Panc1 (cell line): ENCODE results near the gene CHRNB4. TPM values are rescaled to one million over a fixed set of nuclear protein-coding genes. Genes with fewer than 3 reads are reported as not detected.
"Not testable (repeated sequence)": the region's sequence is repeated elsewhere in the genome, so short reads cannot be mapped to it uniquely, and the experiment has no call there.

Experiments
- ATAC-seq: fragments of 200-7000 bp; cut with Tn5 transposase; 2 replicates; pipeline ENCODE4 v1.9.1; 2020; ENCODE audit warnings: mild to moderate bottlenecking, moderate library complexity
- BruUV-seq: library from RNA; stranded (reverse); fragments of 400-500 nt; replicated peaks from 2 replicates; lab custom pipeline; 2021; lab: Mats Ljungman, UMichigan
- CTCF ChIA-PET: fragments of 300-600 bp; sonication (Branson Sonifier 250); formaldehyde crosslinking; loops from one replicate; lab custom pipeline; 2022; ENCODE audit warnings: antibody characterized with exemption; lab: Charles Lee
- POLR2A ChIA-PET: fragments of 300-600 bp; sonication (Branson Sonifier 250); formaldehyde crosslinking; loops from one replicate; lab custom pipeline; 2022; ENCODE audit warnings: antibody characterized with exemption; lab: Charles Lee
- DNase-seq: peaks from one replicate; pipeline ENCODE4 v3.0.0-alpha.2; 2010; ENCODE audit warnings: low read depth, low spot score
- H3K27ac ChIP-seq: 2 replicates; pipeline ENCODE4 v1.5.1; 2011; ENCODE audit warnings: mild to moderate bottlenecking, low read length, inconsistent platforms
- H3K27me3 ChIP-seq: fragments of 200-500 bp; sonication (Bioruptor generic); 2 replicates; pipeline ENCODE4 v1.6.0; 2014; ENCODE audit warnings: low read length, inconsistent platforms; ENCODE audit not compliant: control insufficient read depth, insufficient read depth
- H3K36me3 ChIP-seq: fragments of 200-500 bp; sonication (Bioruptor generic); 2 replicates; pipeline ENCODE4 v1.5.1; 2014; ENCODE audit warnings: inconsistent platforms, mild to moderate bottlenecking, low read length, moderate library complexity; ENCODE audit not compliant: control insufficient read depth, insufficient read depth
- H3K4me1 ChIP-seq: 2 replicates; pipeline ENCODE4 v1.5.1; 2011; ENCODE audit warnings: inconsistent platforms, mild to moderate bottlenecking, low read length, moderate library complexity; ENCODE audit not compliant: control insufficient read depth, insufficient read depth
- H3K4me3 ChIP-seq, 2 experiments: 2 replicates each; pipeline ENCODE4 v1.5.1; 2011 to 2012; ENCODE audit warnings: low read depth in 2 of 2, low read length in 2 of 2, mild to moderate bottlenecking in 2 of 2, inconsistent platforms in 1 of 2, moderate library complexity in 1 of 2
- H3K9me3 ChIP-seq: fragments of 200-500 bp; sonication (Bioruptor generic); 2 replicates; pipeline ENCODE4 v1.5.1; 2014; ENCODE audit warnings: low read depth, mild to moderate bottlenecking, inconsistent platforms, low read length, moderate library complexity; ENCODE audit not compliant: control insufficient read depth, insufficient read depth
- POLR2AphosphoS5 ChIP-seq: IDR thresholded peaks from 2 replicates; pipeline ENCODE4 v1.6.1; 2012; ENCODE audit warnings: mild to moderate bottlenecking, low read depth, low read length, moderate library complexity
- SIN3A ChIP-seq: IDR thresholded peaks from 2 replicates; pipeline ENCODE4 v1.6.1; 2012; ENCODE audit warnings: low read depth, mild to moderate bottlenecking, low read length, moderate library complexity, borderline replicate concordance; ENCODE audit not compliant: insufficient read depth
- TCF7L2 ChIP-seq: IDR thresholded peaks from 2 replicates; pipeline ENCODE4 v1.6.1; 2011; ENCODE audit warnings: mild to moderate bottlenecking, low read depth, low read length, inconsistent platforms
- in situ Hi-C: cut with HindIII; loops from 2 replicates; pipeline ENCODE4 v1.10.0; 2016; ENCODE audit warnings: low sequenced_read_pairs, low pct_unique_long_range_greater_than_20kb
- intact Hi-C: fragments of 100-400 bp; cut with micrococcal nuclease; formaldehyde crosslinking; loops from one replicate; pipeline ENCODE4 v1.10.0; 2022; ENCODE audit not compliant: unreplicated experiment
- total RNA-seq: library from RNA; stranded (reverse); gene quantifications from one replicate; pipeline ENCODE4 v1.2.1, GENCODE V29; 2021; ENCODE audit not compliant: unreplicated experiment
- TF ChIP-seq, protein P1 (sequence below), 2 experiments: IDR thresholded peaks; 2 replicates each; pipeline ENCODE4 v1.6.1; 2011 to 2012; ENCODE audit warnings: low read depth in 2 of 2, control low read depth in 1 of 2, low read length in 1 of 2, mild to moderate bottlenecking in 1 of 2, moderate library complexity in 1 of 2; ENCODE audit not compliant: insufficient read depth in 1 of 2
- TF ChIP-seq, protein P2 (sequence below): fragments of 450-650 bp; IDR thresholded peaks from 2 replicates; pipeline ENCODE4 v1.5.1; 2017; ENCODE audit warnings: mild to moderate bottlenecking

The CHRNB4 gene
- total RNA-seq, 1 experiment from 2014 or later, result not detected

DNA sequence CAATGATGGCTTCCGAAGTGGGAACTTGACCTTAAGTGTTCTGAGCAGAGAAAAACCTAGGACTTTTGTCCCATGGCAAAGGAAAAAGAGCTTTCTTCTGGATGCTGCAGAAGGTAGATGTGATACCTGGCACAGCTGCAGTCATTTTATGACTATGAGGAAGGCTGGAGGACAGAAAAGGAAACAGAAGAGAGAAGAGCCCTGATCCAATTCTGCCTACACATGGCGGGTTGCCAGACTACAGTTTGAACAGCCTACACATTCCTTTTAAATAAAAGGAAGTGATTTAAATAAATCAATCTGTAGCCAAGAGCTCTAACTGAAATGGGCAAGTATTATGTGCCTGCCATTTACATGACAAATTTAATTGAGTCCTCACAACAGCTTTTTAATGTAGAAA, 43.6 kb upstream of the CHRNB4 start:
- BruUV-seq, result no TSS peak
- POLR2A ChIA-PET, result no interaction called here
- no peak overlapping the region for H3K4me3 ChIP-seq
- no peak overlapping the region for H3K27ac ChIP-seq
- DNase-seq (no peak), ATAC-seq (no peak)
- no peaks in the 10 kb centered on the region for H3K9me3 ChIP-seq
- no peaks in the 10 kb centered on the region for H3K36me3 ChIP-seq
- 0 out of 2 replicates have a peak, but pooled peaks cover 3% of the 10 kb centered on the region for H3K4me1 ChIP-seq
- H3K27me3 ChIP-seq, result no peaks in the 10 kb centered on the region
- intact Hi-C loops (no loop called here), in situ Hi-C loops (no loop called here)
- CTCF ChIA-PET, result interaction anchor here (0.6 kb wide), 1 partner anchor 226 kb away, joined by 3 read pairs; no protein-coding TSS in a partner anchor
- TF ChIP-seq TCF7L2 (no peak), POLR2AphosphoS5 (no peak), SIN3A (no peak)
- TF ChIP-seq, protein P1, sequence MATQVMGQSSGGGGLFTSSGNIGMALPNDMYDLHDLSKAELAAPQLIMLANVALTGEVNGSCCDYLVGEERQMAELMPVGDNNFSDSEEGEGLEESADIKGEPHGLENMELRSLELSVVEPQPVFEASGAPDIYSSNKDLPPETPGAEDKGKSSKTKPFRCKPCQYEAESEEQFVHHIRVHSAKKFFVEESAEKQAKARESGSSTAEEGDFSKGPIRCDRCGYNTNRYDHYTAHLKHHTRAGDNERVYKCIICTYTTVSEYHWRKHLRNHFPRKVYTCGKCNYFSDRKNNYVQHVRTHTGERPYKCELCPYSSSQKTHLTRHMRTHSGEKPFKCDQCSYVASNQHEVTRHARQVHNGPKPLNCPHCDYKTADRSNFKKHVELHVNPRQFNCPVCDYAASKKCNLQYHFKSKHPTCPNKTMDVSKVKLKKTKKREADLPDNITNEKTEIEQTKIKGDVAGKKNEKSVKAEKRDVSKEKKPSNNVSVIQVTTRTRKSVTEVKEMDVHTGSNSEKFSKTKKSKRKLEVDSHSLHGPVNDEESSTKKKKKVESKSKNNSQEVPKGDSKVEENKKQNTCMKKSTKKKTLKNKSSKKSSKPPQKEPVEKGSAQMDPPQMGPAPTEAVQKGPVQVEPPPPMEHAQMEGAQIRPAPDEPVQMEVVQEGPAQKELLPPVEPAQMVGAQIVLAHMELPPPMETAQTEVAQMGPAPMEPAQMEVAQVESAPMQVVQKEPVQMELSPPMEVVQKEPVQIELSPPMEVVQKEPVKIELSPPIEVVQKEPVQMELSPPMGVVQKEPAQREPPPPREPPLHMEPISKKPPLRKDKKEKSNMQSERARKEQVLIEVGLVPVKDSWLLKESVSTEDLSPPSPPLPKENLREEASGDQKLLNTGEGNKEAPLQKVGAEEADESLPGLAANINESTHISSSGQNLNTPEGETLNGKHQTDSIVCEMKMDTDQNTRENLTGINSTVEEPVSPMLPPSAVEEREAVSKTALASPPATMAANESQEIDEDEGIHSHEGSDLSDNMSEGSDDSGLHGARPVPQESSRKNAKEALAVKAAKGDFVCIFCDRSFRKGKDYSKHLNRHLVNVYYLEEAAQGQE (IDR thresholded peaks at IDR 0.05; ENCODE audit: insufficient read depth in 1 of 2, low read depth in 2 of 2, low read length in 1 of 2), result no peak
- TF ChIP-seq, protein P2, sequence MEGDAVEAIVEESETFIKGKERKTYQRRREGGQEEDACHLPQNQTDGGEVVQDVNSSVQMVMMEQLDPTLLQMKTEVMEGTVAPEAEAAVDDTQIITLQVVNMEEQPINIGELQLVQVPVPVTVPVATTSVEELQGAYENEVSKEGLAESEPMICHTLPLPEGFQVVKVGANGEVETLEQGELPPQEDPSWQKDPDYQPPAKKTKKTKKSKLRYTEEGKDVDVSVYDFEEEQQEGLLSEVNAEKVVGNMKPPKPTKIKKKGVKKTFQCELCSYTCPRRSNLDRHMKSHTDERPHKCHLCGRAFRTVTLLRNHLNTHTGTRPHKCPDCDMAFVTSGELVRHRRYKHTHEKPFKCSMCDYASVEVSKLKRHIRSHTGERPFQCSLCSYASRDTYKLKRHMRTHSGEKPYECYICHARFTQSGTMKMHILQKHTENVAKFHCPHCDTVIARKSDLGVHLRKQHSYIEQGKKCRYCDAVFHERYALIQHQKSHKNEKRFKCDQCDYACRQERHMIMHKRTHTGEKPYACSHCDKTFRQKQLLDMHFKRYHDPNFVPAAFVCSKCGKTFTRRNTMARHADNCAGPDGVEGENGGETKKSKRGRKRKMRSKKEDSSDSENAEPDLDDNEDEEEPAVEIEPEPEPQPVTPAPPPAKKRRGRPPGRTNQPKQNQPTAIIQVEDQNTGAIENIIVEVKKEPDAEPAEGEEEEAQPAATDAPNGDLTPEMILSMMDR, result no peak

DNA sequence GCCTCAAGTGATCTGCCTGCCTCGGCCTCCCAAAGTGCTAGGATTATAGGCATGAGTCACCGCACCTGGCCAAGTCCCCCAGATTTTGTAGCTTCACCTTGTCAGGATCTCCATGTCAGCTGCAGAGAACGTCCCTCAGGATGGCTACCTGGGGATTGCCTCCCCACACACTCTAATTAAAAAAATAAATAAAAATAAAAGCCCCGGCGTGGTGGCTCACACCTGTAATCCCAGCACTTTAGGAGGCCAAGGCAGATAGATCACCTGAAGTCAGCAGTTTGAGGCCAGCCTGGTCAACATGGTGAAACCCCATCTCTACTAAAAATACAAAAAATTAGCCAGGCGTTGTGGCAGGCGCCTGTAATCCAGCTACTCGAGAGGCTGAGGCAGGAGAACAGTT, 42.6 kb upstream of the CHRNB4 start:
- H3K27me3 ChIP-seq, in situ Hi-C loops: not testable (repeated sequence)

DNA sequence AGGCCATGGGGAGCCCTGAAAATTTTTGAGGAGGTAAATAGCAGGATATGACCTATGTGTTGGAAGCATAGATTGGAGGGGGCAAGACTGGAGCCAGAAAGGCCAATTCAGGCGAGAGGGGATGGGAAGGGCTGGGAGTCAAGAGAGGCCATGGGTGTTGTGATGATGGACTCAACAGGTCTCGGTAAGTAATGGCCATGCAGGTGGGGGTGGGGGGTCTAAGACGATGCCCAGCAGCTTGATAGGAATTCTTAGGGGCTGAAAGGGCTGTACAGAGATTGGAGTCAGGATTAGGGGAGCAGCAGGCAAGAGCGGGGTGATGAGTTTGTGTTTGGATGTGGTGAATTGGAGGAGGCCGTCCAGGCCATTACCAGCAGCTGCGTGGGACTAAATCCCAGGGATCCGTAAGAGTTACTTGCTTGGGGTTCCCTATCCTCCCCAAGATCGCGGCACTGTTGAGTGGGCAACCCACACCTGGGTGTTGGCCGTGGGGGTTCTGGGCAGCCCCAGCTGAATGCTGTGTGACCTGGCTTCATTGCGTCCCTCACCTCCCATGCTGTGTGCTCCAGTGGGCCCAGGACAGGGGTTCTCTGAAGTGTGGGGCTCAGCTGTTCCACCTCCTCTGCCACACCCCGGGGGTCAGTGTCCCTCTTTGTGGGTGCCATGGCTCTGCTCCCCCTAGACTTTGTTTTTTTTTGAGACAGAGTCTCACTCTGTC, 41.8 kb upstream of the CHRNB4 start:
- CTCF ChIA-PET, result no interaction called here
- ATAC-seq (no peak), DNase-seq (no peak)
- POLR2A ChIA-PET, result no interaction called here
- Histone ChIP-seq H3K4me1 (0 out of 2 replicates have a peak, but pooled peaks cover 3% of the 10 kb centered on the region), H3K27ac (no peak overlapping the region), H3K4me3 (no peak overlapping the region), H3K9me3 (no peaks in the 10 kb centered on the region), H3K36me3 (no peaks in the 10 kb centered on the region), H3K27me3 (no peaks in the 10 kb centered on the region)
- BruUV-seq, result no TSS peak
- in situ Hi-C loops (no loop called here), intact Hi-C loops (no loop called here)
- TF ChIP-seq, protein P1 (IDR thresholded peaks at IDR 0.05; ENCODE audit: insufficient read depth in 1 of 2, low read depth in 2 of 2, low read length in 1 of 2), result no peak
- TF ChIP-seq TCF7L2 (no peak), POLR2AphosphoS5 (no peak), SIN3A (no peak)
- TF ChIP-seq, protein P2, result no peak

More for the DNA sequence above, 42.6 kb upstream of the CHRNB4 start:
- H3K9me3 ChIP-seq, BruUV-seq, H3K36me3 ChIP-seq, intact Hi-C loops, H3K27ac ChIP-seq, POLR2A ChIA-PET, DNase-seq, H3K4me1 ChIP-seq, CTCF ChIA-PET, ATAC-seq, H3K4me3 ChIP-seq: not testable (repeated sequence)
